Adrenal gland (tissue), 12 donors: ENCODE measurements around the gene TEKT5. TPM values are rescaled to one million over a fixed set of nuclear protein-coding genes. Genes with fewer than 3 reads are reported as not detected.

Experiments used
- DNase-seq, 7 donors: peaks; one replicate each; pipeline ENCODE4 v3.0.0-alpha.2; 2019 to 2020
- H3K27ac ChIP-seq, 5 donors: fragments of 200-600 bp; sonication (generic) in 4 of 5; 1 replicate in 3 of 5; 2 replicates in 2 of 5; pipeline versions ENCODE4 v1.5.1 to v1.8.0; 2016 to 2020; ENCODE audit warnings: mild to moderate bottlenecking in 1 of 5
- H3K27me3 ChIP-seq: fragments of 200-600 bp; 2 replicates; pipeline ENCODE4 v1.8.0; 2021
- H3K36me3 ChIP-seq, 2 donors: fragments of 200-600 bp; replicated peaks in 1 of 2; 1 replicate in 1 of 2; 2 replicates in 1 of 2; pipeline versions ENCODE4 v1.5.1 to v1.8.0; 2018 to 2022
- H3K4me1 ChIP-seq, 2 donors: fragments of 200-600 bp; replicated peaks in 1 of 2; 1 replicate in 1 of 2; 2 replicates in 1 of 2; pipeline versions ENCODE4 v1.5.1 to v1.8.0; 2018 to 2021
- H3K4me3 ChIP-seq, 4 donors: fragments of 200-600 bp; sonication (generic) in 3 of 4; one replicate each; pipeline ENCODE4 v1.5.1; 2016 to 2018
- H3K9me3 ChIP-seq, 3 donors: fragments of 200-600 bp; sonication (generic) in 1 of 3; replicated peaks in 1 of 3; 1 replicate in 2 of 3; 2 replicates in 1 of 3; pipeline versions ENCODE4 v1.5.1 to v1.8.0; 2016 to 2021
- POLR2A ChIP-seq, 2 donors: fragments of 450-650 bp; IDR thresholded peaks; one replicate each; pipeline ENCODE4 v1.6.1; 2017; ENCODE audit warnings: antibody characterized with exemption in 2 of 2, mild to moderate bottlenecking in 2 of 2, moderate library complexity in 1 of 2
- WGBS, 4 donors: extraction: QIAGEN DNeasy Blood & Tissue Kit in 2 of 4; methylation state at CpG; one replicate each; pipeline versions ENCODE4 v1.1.5 to v1.1.7; 2013 to 2017; 5-methylcytosine and 5-hydroxymethylcytosine counted together
- intact Hi-C, 2 donors: fragments of 100-400 bp; cut with DNase I; formaldehyde crosslinking; loops; one replicate each; pipeline versions ENCODE4 v1.14.1 to v1.15.0; 2022 to 2023
- polyA plus RNA-seq, 3 donors: library from polyadenylated mRNA; stranded (reverse); fragments of 200-250 nt in 2 of 3; fragments of 350-450 nt in 1 of 3; fragmentation: Illumina TruSeq in 1 of 3; extraction: RNeasy Lipid Tissue Mini Kit (QIAGEN cat#74804) in 1 of 3; gene quantifications; one replicate each; pipeline ENCODE4 v1.2.3, GENCODE V29; 2013 to 2014
- total RNA-seq, 9 donors: library from RNA; depleted of rRNA in 4 of 9; stranded (reverse); fragments of >200 nt in 4 of 9; fragments of 120-200 nt in 1 of 9; fragmentation: NEBNext Ultra II Directional in 1 of 9; extraction: Animal tissue kit (Norgen Biotek cat#: 25700) in 1 of 9; gene quantifications; one replicate each; pipeline versions ENCODE4 v1.1.0 to v1.2.4, GENCODE V29; 2013 to 2023
- TF ChIP-seq, protein P1 (sequence below), 6 experiments: fragments of 450-650 bp in 4 of 6; fragments of 200-600 bp in 2 of 6; sonication (generic) in 1 of 6; IDR thresholded peaks; 1 replicate in 5 of 6; 2 replicates in 1 of 6; pipeline versions ENCODE4 v1.5.1 to v1.8.0; 2016 to 2021; ENCODE audit warnings: antibody characterized with exemption in 6 of 6, mild to moderate bottlenecking in 2 of 6, moderate library complexity in 1 of 6
- donor health status: healthy with polysubstance abuse.
- donor health status: Bipolar disorder and iron deficiency.
- donor health status: DM: yes; HTN: yes; CAD: no.
- donor health status: DM: no; HTN: no; CAD: no.
- donor health status: DM: no; HTN: no; CAD: no.
- donor health status: DM: yes; HTN: yes; CAD: no.

Gene TEKT5
- total and polyA plus RNA-seq, 12 donors: 0.34 to 0.88 (median 0.43) TPM; not detected in 8

GRCh38 chr16:10616419-10616755, 78.3 kb downstream of the TEKT5 start:
- TF ChIP-seq, protein P1, sequence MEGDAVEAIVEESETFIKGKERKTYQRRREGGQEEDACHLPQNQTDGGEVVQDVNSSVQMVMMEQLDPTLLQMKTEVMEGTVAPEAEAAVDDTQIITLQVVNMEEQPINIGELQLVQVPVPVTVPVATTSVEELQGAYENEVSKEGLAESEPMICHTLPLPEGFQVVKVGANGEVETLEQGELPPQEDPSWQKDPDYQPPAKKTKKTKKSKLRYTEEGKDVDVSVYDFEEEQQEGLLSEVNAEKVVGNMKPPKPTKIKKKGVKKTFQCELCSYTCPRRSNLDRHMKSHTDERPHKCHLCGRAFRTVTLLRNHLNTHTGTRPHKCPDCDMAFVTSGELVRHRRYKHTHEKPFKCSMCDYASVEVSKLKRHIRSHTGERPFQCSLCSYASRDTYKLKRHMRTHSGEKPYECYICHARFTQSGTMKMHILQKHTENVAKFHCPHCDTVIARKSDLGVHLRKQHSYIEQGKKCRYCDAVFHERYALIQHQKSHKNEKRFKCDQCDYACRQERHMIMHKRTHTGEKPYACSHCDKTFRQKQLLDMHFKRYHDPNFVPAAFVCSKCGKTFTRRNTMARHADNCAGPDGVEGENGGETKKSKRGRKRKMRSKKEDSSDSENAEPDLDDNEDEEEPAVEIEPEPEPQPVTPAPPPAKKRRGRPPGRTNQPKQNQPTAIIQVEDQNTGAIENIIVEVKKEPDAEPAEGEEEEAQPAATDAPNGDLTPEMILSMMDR (IDR thresholded peaks at IDR 0.05): no peak
- TF ChIP-seq POLR2A (IDR thresholded peaks at IDR 0.05): no peak
- DNase-seq: no peak
- no peak overlapping the region for H3K4me3 ChIP-seq
- WGBS, 4 donors: 67 to 81% (median 78%) methylated on average over 5 to 6 of the region's 6 CpGs
- no peaks in the 10 kb centered on the region for H3K36me3 ChIP-seq
- peaks cover 3% of the 10 kb centered on the region for H3K27me3 ChIP-seq
- H3K9me3 ChIP-seq: no peaks in the 10 kb centered on the region
- intact Hi-C loops: no loop called here
- no peaks in the 10 kb centered on the region for H3K4me1 ChIP-seq
- peak overlapping the region in 1 of 5 donors; percentile 69 for H3K27ac ChIP-seq

GRCh38 chr16:10614685-10615084, 80.0 kb downstream of the TEKT5 start:
- Histone ChIP-seq H3K27me3 (no peaks in the 10 kb centered on the region), H3K9me3 (no peaks in the 10 kb centered on the region), H3K27ac (no peak overlapping the region), H3K4me1 (no peaks in the 10 kb centered on the region), H3K36me3 (no peaks in the 10 kb centered on the region), H3K4me3 (no peak overlapping the region)
- TF ChIP-seq, protein P1 (IDR thresholded peaks at IDR 0.05): no peak
- TF ChIP-seq POLR2A (IDR thresholded peaks at IDR 0.05): no peak
- intact Hi-C loops: no loop called here
- DNase-seq: no peak

DNA sequence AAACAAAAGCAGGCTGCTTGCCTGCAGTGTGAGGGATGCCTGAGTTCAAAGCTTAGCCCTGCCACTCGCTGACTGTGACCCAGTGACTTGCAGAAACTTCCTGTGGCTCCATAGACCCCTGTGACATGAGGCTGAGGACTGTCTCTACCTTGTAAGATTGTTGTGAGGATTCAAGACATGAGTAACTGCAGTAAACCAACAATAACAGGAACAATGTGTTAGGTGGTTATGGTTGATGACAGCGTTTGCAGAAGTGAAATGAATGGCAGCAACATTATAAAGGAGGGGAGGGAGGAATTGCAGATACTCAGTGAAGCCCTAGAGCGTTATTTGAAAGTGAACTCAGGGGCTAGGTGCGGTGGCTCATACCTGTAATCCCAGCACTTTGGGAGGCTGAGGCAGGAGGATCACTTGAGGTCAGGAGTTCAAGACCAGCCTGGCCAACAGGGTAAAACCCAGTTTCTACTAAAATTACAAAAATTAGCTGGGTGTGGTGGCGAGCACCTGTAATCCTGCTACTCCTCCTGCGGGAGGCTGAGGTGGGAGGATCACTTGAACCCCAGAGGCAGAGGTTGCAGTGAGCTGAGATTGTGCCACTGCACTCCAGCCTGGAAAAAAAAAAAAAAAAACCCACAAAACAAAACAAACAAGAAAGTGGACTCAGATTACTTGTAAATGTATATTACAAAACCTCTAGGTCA, 80.8 kb downstream of the TEKT5 start:
- no peak for TF ChIP-seq POLR2A (IDR thresholded peaks at IDR 0.05)
- TF ChIP-seq, protein P1 (IDR thresholded peaks at IDR 0.05): no peak
- intact Hi-C loops: no loop called here
- WGBS, 4 donors: 69 to 86% (median 79%) methylated on average over 6 of the region's 6 CpGs

GRCh38 chr16:10612649-10613179, 82.0 kb downstream of the TEKT5 start:
- no peak for DNase-seq
- Histone ChIP-seq H3K4me3 (no peak overlapping the region), H3K9me3 (no peaks in the 10 kb centered on the region), H3K36me3 (no peaks in the 10 kb centered on the region), H3K27me3 (no peaks in the 10 kb centered on the region), H3K4me1 (no peaks in the 10 kb centered on the region), H3K27ac (no peak overlapping the region)
- no peak for TF ChIP-seq POLR2A (IDR thresholded peaks at IDR 0.05)
- intact Hi-C loops: no loop called here
- WGBS, 4 donors: 43 to 59% (median 54%) methylated on average over 5 to 6 of the region's 6 CpGs

More for the DNA sequence above, 80.8 kb downstream of the TEKT5 start:
- Histone ChIP-seq H3K27me3 (no peaks in the 10 kb centered on the region), H3K9me3 (no peaks in the 10 kb centered on the region), H3K4me1 (no peaks in the 10 kb centered on the region), H3K36me3 (no peaks in the 10 kb centered on the region), H3K27ac (no peak overlapping the region), H3K4me3 (no peak overlapping the region)
- no peak for DNase-seq

DNA sequence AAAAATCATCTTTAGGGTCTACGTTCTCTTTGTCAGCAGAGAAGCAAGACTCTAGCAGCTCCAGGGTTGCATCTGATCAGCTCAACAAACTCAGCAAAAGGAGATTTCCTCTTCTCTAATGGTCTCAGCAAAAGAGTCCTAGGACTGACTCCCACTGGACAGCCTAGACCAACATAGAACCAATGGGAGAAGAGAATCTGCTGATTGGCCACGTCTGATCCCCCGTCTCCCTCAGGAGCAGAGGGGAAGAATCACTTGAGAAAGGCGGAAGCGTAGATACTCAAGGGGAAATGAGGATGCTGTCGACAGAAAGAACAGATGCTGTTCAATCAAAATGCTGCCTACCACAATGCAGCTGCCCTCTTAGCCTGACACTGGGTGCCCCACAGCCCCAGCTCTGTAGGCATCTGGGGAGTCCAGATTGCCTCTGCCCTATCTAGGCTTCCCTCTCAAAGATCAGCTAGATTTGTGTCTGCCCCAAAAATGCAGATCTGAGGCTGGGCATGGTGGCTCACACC, 82.8 kb downstream of the TEKT5 start:
- WGBS, 4 donors: 67 to 81% (median 76%) methylated on average over 6 of the region's 6 CpGs
- intact Hi-C loops: no loop called here
- Histone ChIP-seq H3K4me3 (no peak overlapping the region), H3K27me3 (no peaks in the 10 kb centered on the region), H3K27ac (no peak overlapping the region), H3K9me3 (no peaks in the 10 kb centered on the region), H3K4me1 (no peaks in the 10 kb centered on the region), H3K36me3 (no peaks in the 10 kb centered on the region)
- no peak for TF ChIP-seq POLR2A (IDR thresholded peaks at IDR 0.05)
- TF ChIP-seq, protein P1 (IDR thresholded peaks at IDR 0.05): no peak
- no peak for DNase-seq
